Trophoblast cell (in vitro differentiated cells and primary cell): ENCODE results near the gene SP6.

Source experiments
- DNase-seq, 2 donors: peaks; one replicate each; pipeline ENCODE4 v3.0.0-alpha.2; 2016
- H2AFZ ChIP-seq: 2 replicates; pipeline ENCODE4 v1.6.1; 2013; ENCODE audit warnings: low read length, moderate library complexity, mild to moderate bottlenecking; ENCODE audit not compliant: insufficient read depth, poor library complexity
- H2AK5ac ChIP-seq: 2 replicates; pipeline ENCODE4 v1.6.1; 2013; ENCODE audit warnings: mild to moderate bottlenecking, low read length
- H2BK120ac ChIP-seq: 2 replicates; pipeline ENCODE4 v1.6.1; 2013; ENCODE audit warnings: low read length, mild to moderate bottlenecking, moderate library complexity; ENCODE audit not compliant: insufficient read depth, poor library complexity
- H2BK12ac ChIP-seq: 2 replicates; pipeline ENCODE4 v1.6.1; 2013; ENCODE audit warnings: mild to moderate bottlenecking, low read length, moderate library complexity
- H2BK5ac ChIP-seq: 2 replicates; pipeline ENCODE4 v1.6.1; 2013; ENCODE audit warnings: low read length, low read depth, moderate library complexity, mild to moderate bottlenecking; ENCODE audit not compliant: poor library complexity
- H3K14ac ChIP-seq: 2 replicates; pipeline ENCODE4 v1.6.1; 2013; ENCODE audit warnings: mild to moderate bottlenecking, low read length
- H3K18ac ChIP-seq: 2 replicates; pipeline ENCODE4 v1.6.1; 2013; ENCODE audit warnings: mild to moderate bottlenecking, low read length
- H3K23ac ChIP-seq: 2 replicates; pipeline ENCODE4 v1.6.1; 2013; ENCODE audit warnings: low read length
- H3K27ac ChIP-seq: 2 replicates; pipeline ENCODE4 v1.5.1; 2013; ENCODE audit warnings: low read depth, mild to moderate bottlenecking, inconsistent platforms, low read length, moderate library complexity
- H3K27me3 ChIP-seq: 2 replicates; pipeline ENCODE4 v1.6.1; 2013; ENCODE audit warnings: inconsistent platforms, mild to moderate bottlenecking, low read length, moderate library complexity; ENCODE audit not compliant: insufficient read depth
- H3K36me3 ChIP-seq, 2 experiments: 1 replicate in 1 of 2; 2 replicates in 1 of 2; pipeline ENCODE4 v1.6.1; 2013; ENCODE audit warnings: low read length in 2 of 2, mild to moderate bottlenecking in 2 of 2, moderate library complexity in 1 of 2; ENCODE audit not compliant: insufficient read depth in 2 of 2, control insufficient read depth in 1 of 2
- H3K4ac ChIP-seq: 2 replicates; pipeline ENCODE4 v1.6.1; 2013; ENCODE audit warnings: low read depth, mild to moderate bottlenecking, low read length, moderate library complexity
- H3K4me1 ChIP-seq, 2 experiments: 1 replicate in 1 of 2; 2 replicates in 1 of 2; pipeline ENCODE4 v1.6.1; 2013; ENCODE audit warnings: low read length in 2 of 2, mild to moderate bottlenecking in 2 of 2, moderate library complexity in 1 of 2; ENCODE audit not compliant: insufficient read depth in 2 of 2, control insufficient read depth in 1 of 2
- H3K4me2 ChIP-seq: 2 replicates; pipeline ENCODE4 v1.6.1; 2013; ENCODE audit warnings: inconsistent platforms, mild to moderate bottlenecking, low read length, moderate library complexity
- H3K4me3 ChIP-seq: 2 replicates; pipeline ENCODE4 v1.5.1; 2013; ENCODE audit warnings: mild to moderate bottlenecking, low read depth, low read length, inconsistent platforms
- H3K79me1 ChIP-seq: one replicate; pipeline ENCODE4 v1.6.1; 2013; ENCODE audit warnings: low read length
- H3K79me2 ChIP-seq: 2 replicates; pipeline ENCODE4 v1.6.1; 2013; ENCODE audit warnings: low read length, mild to moderate bottlenecking; ENCODE audit not compliant: control insufficient read depth, insufficient read depth, poor library complexity
- H3K9ac ChIP-seq: 2 replicates; pipeline ENCODE4 v1.6.1; 2013; ENCODE audit warnings: mild to moderate bottlenecking, low read length
- H3K9me3 ChIP-seq: 2 replicates; pipeline ENCODE4 v1.6.1; 2013; ENCODE audit warnings: low read depth, mild to moderate bottlenecking, control low read depth, inconsistent platforms, low read length; ENCODE audit not compliant: insufficient read depth
- H4K12ac ChIP-seq: 2 replicates; pipeline ENCODE4 v1.6.1; 2013; ENCODE audit warnings: low read depth, mild to moderate bottlenecking, low read length, moderate library complexity
- H4K8ac ChIP-seq: 2 replicates; pipeline ENCODE4 v1.6.1; 2013; ENCODE audit warnings: low read depth, mild to moderate bottlenecking, low read length, moderate library complexity
- H4K91ac ChIP-seq: one replicate; pipeline ENCODE4 v1.6.1; 2013; ENCODE audit warnings: low read depth, mild to moderate bottlenecking, low read length, moderate library complexity
- WGBS: extraction: QIAGEN DNeasy Blood & Tissue Kit; methylation state at CpG from one replicate; pipeline ENCODE4 v1.1.7; 2013; ENCODE audit warnings: missing lambda C conversion rate; ENCODE audit not compliant: insufficient read length, insufficient coverage; ENCODE audit errors: extremely low coverage; 5-methylcytosine and 5-hydroxymethylcytosine counted together

Gene SP6

GRCh38 chr17:47797797-47798196, 53.2 kb downstream of the SP6 start:
- Histone ChIP-seq H2AFZ (no peak overlapping the region), H3K27me3 (no peaks in the 10 kb centered on the region), H4K91ac (no peak overlapping the region), H2BK120ac (no peak overlapping the region), H3K36me3 (no peaks in the 10 kb centered on the region), H4K12ac (no peak overlapping the region), H3K79me1 (no peaks in the 10 kb centered on the region), H3K14ac (no peak overlapping the region), H3K4me2 (no peak overlapping the region), H4K8ac (no peak overlapping the region), H2AK5ac (no peak overlapping the region), H3K4ac (no peak overlapping the region), H3K18ac (no peak overlapping the region), H3K9me3 (no peaks in the 10 kb centered on the region), H2BK12ac (no peak overlapping the region), H2BK5ac (no peak overlapping the region), H3K9ac (no peak overlapping the region), H3K27ac (no peak overlapping the region), H3K4me3 (no peak overlapping the region), H3K79me2 (no peaks in the 10 kb centered on the region), H3K23ac (no peak overlapping the region), H3K4me1 (no peaks in the 10 kb centered on the region)
- WGBS = no CpG with 5 or more reads among the region's 2 CpGs
- no peak for DNase-seq
